ENCODE data around the gene CCDC73.

DNA sequence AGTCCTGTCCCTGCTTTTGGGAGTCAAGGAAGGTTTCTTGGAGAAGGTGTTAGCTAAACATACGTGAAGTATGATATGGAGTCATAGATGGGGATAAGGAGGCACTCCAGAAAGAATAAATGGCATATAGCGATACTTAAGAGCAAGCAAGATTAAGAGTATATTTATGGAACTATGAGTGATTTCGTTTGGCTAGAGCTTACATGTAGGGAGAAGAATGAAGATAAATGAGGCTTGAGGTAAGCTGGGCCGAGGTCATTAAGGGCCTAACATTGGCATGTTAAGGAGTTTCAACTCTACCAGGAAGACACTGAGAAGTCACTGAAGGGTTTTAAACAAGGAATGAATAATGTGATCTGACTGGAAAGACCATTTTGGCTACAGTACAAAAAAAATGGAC, 177.6 kb downstream of the CCDC73 start:
- TF ChIP-seq, protein P1, sequence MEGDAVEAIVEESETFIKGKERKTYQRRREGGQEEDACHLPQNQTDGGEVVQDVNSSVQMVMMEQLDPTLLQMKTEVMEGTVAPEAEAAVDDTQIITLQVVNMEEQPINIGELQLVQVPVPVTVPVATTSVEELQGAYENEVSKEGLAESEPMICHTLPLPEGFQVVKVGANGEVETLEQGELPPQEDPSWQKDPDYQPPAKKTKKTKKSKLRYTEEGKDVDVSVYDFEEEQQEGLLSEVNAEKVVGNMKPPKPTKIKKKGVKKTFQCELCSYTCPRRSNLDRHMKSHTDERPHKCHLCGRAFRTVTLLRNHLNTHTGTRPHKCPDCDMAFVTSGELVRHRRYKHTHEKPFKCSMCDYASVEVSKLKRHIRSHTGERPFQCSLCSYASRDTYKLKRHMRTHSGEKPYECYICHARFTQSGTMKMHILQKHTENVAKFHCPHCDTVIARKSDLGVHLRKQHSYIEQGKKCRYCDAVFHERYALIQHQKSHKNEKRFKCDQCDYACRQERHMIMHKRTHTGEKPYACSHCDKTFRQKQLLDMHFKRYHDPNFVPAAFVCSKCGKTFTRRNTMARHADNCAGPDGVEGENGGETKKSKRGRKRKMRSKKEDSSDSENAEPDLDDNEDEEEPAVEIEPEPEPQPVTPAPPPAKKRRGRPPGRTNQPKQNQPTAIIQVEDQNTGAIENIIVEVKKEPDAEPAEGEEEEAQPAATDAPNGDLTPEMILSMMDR (IDR thresholded peaks at IDR 0.05) = no peak
- TF ChIP-seq POLR2A (IDR thresholded peaks at IDR 0.05) = no peak

Measured in right lobe of liver (tissue), 4 donors.